Measurements from ENCODE around the gene CMTM1. TPM values are rescaled to one million over a fixed set of nuclear protein-coding genes. Genes with fewer than 3 reads are reported as not detected.

The CMTM1 gene
- total RNA-seq, 1 experiment from 2014 or later: 7.1 TPM

DNA sequence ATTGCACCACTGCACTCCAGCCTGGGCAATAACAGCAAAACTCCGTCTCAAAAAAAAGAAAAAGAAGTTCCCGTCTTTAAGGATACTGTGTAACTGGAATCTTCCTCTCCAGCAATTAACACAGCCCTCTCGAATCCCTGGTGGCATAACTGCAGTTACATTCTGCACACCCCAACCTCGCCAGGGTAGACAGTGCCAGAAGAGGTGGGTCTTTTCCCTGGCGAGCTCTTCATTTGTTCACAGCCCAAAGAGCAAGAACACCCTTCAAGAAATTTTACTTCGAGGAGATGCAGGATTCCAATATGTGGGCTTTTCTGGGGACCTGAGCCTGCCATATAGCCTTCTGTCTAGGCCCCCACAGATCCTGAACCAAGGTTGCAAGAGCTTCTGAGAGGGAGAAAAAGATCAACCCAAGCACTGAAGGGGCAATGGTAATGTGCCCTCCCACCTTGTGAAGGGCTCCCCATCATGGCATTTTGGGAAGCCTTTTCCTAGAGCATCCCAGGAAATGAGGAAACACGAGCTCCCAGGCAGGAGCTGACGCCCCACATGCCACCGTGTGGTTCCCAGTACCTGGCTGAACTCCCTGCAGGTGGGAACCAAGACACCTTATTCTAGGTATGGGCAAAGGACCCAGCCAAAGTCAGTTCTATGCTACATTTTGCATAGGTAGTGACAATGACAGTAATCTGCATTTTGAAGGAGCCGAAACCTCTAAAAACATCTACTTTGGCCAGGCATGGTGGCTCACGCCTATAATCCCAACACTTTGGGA lies 43.2 kb upstream of the CMTM1 start:
- DNase-seq (ENCODE audit: low read depth, low spot score) (no peak), ATAC-seq (no peak)
- no peaks in the 10 kb centered on the region for H3K27me3 ChIP-seq (ENCODE audit: control insufficient read depth, insufficient read depth, low read length)
- no peaks in the 10 kb centered on the region for H3K9me3 ChIP-seq (ENCODE audit: control insufficient read depth, insufficient read depth, low read depth, low read length)
- no TSS peak for BruUV-seq (replicated peaks)
- ChIA-PET CTCF (no interaction called here), POLR2A (no interaction called here)
- peaks cover 12% of the 10 kb centered on the region for H3K4me1 ChIP-seq (ENCODE audit: control insufficient read depth, insufficient read depth, low read length)
- no peak for TF ChIP-seq POLR2AphosphoS5 (IDR thresholded peaks at IDR 0.05; ENCODE audit: low read depth, low read length)
- no peak for TF ChIP-seq TCF7L2 (IDR thresholded peaks at IDR 0.05; ENCODE audit: low read depth, low read length)
- TF ChIP-seq REST (IDR thresholded peaks at IDR 0.05; ENCODE audit: insufficient read depth in 1 of 2, low read depth in 2 of 2, low read length in 1 of 2): no peak
- no peak for TF ChIP-seq SIN3A (IDR thresholded peaks at IDR 0.05; ENCODE audit: borderline replicate concordance, insufficient read depth, low read depth, low read length)
- no peak for TF ChIP-seq CTCF (IDR thresholded peaks at IDR 0.05)
- no peak overlapping the region for H3K27ac ChIP-seq (ENCODE audit: low read length)
- in situ Hi-C loops (cut with HindIII; ENCODE audit: low pct_unique_long_range_greater_than_20kb, low sequenced_read_pairs) (no loop called here), intact Hi-C loops (cut with micrococcal nuclease; ENCODE audit: unreplicated experiment) (no loop called here)
- H3K4me3 ChIP-seq (ENCODE audit: low read depth in 2 of 2, low read length in 2 of 2): no peak overlapping the region
- H3K36me3 ChIP-seq (ENCODE audit: control insufficient read depth, insufficient read depth, low read length): no peaks in the 10 kb centered on the region

GRCh38 chr16:66523861-66524354 lies 42.3 kb upstream of the CMTM1 start:
- no peak for TF ChIP-seq SIN3A (IDR thresholded peaks at IDR 0.05; ENCODE audit: borderline replicate concordance, insufficient read depth, low read depth, low read length)
- no peak for TF ChIP-seq REST (IDR thresholded peaks at IDR 0.05; ENCODE audit: insufficient read depth in 1 of 2, low read depth in 2 of 2, low read length in 1 of 2)
- no peak for TF ChIP-seq CTCF (IDR thresholded peaks at IDR 0.05)
- TF ChIP-seq TCF7L2 (IDR thresholded peaks at IDR 0.05; ENCODE audit: low read depth, low read length): no peak
- BruUV-seq (replicated peaks): no TSS peak
- no peak overlapping the region for H3K27ac ChIP-seq (ENCODE audit: low read length)
- CTCF ChIA-PET: no interaction called here
- H3K4me1 ChIP-seq (ENCODE audit: control insufficient read depth, insufficient read depth, low read length): peaks cover 9% of the 10 kb centered on the region
- no peaks in the 10 kb centered on the region for H3K9me3 ChIP-seq (ENCODE audit: control insufficient read depth, insufficient read depth, low read depth, low read length)
- intact Hi-C loops (cut with micrococcal nuclease; ENCODE audit: unreplicated experiment) (no loop called here), in situ Hi-C loops (cut with HindIII; ENCODE audit: low pct_unique_long_range_greater_than_20kb, low sequenced_read_pairs) (no loop called here)
- no peaks in the 10 kb centered on the region for H3K36me3 ChIP-seq (ENCODE audit: control insufficient read depth, insufficient read depth, low read length)
- no peak overlapping the region for H3K4me3 ChIP-seq (ENCODE audit: low read depth in 2 of 2, low read length in 2 of 2)
- DNase-seq (ENCODE audit: low read depth, low spot score) (no peak), ATAC-seq (no peak)
- no peaks in the 10 kb centered on the region for H3K27me3 ChIP-seq (ENCODE audit: control insufficient read depth, insufficient read depth, low read length)
- POLR2A ChIA-PET: no interaction called here

Data from Panc1 (cell line).